ENCODE measurements around the gene FBXW10.
"Not testable (repeated sequence)": the region's sequence is repeated elsewhere in the genome, so short reads cannot be mapped to it uniquely, and the experiment has no call there.

DNA sequence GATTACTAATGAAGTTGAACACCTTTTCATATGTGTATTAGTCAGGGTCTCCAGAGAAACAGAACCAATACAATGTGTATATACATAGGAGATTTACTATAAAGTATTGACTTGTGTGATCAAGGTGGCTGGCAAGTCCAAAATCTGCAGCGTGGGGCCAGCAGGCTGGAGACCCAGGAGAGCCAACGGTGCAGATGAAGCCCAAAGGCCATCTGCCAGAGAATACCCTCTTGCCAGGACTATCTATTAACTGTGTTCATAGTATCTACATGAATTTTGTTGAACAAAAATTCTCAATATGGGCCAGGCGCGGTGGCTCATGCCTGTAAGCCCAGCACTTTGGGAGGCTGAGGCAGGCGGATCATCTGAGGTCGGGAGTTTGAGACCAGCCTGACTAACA is 16.4 kb downstream of the FBXW10 start:
- TF ChIP-seq, protein P1, sequence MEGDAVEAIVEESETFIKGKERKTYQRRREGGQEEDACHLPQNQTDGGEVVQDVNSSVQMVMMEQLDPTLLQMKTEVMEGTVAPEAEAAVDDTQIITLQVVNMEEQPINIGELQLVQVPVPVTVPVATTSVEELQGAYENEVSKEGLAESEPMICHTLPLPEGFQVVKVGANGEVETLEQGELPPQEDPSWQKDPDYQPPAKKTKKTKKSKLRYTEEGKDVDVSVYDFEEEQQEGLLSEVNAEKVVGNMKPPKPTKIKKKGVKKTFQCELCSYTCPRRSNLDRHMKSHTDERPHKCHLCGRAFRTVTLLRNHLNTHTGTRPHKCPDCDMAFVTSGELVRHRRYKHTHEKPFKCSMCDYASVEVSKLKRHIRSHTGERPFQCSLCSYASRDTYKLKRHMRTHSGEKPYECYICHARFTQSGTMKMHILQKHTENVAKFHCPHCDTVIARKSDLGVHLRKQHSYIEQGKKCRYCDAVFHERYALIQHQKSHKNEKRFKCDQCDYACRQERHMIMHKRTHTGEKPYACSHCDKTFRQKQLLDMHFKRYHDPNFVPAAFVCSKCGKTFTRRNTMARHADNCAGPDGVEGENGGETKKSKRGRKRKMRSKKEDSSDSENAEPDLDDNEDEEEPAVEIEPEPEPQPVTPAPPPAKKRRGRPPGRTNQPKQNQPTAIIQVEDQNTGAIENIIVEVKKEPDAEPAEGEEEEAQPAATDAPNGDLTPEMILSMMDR (IDR thresholded peaks at IDR 0.05) = not testable (repeated sequence)
- TF ChIP-seq POLR2A (IDR thresholded peaks at IDR 0.05) = not testable (repeated sequence)
